C4-2B (cell line): ENCODE measurements around the gene LIX1.

Experiments
- ZFX ChIP-seq: fragments of 450-650 bp; IDR thresholded peaks from 2 replicates; pipeline ENCODE4 v1.6.1; 2017
- TF ChIP-seq, protein P1 (sequence below): fragments of 450-650 bp; conservative IDR thresholded peaks from 2 replicates; pipeline ENCODE4 v1.5.1; 2017; ENCODE audit warnings: mild to moderate bottlenecking

DNA sequence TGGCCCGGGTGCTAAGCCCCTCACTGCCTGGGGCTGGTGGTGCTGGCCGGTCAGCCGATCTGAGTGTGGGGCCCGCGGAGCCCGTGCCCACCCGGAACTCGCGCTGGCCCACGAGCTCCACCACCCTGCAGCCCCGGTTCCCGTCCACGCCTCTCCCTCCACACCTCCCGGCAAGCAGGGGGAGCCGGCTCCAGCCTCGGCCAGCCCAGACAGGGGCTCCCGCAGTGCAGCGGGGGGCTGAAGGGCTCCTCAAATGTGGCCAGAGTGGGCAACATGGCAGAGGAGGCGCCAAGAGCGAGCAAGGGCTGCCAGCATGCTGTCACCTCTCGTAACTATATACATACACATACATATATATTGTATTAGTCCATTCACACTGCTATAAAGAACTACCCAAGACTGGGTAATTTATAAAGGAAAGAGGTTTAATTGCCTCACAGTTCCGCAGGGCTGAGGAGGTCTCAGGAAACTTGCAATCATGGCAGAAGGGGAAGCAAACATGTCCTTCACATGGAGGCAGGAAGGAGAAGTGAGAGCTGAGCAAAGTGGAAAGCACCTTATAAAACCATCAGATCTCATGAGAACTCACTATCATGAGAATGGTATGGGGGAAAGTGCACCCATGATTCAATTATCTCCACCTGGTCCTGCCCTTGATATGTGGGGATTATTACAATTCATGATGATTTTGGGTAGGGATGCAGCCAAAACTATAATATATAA lies 56.8 kb downstream of the LIX1 start:
- TF ChIP-seq, protein P1, sequence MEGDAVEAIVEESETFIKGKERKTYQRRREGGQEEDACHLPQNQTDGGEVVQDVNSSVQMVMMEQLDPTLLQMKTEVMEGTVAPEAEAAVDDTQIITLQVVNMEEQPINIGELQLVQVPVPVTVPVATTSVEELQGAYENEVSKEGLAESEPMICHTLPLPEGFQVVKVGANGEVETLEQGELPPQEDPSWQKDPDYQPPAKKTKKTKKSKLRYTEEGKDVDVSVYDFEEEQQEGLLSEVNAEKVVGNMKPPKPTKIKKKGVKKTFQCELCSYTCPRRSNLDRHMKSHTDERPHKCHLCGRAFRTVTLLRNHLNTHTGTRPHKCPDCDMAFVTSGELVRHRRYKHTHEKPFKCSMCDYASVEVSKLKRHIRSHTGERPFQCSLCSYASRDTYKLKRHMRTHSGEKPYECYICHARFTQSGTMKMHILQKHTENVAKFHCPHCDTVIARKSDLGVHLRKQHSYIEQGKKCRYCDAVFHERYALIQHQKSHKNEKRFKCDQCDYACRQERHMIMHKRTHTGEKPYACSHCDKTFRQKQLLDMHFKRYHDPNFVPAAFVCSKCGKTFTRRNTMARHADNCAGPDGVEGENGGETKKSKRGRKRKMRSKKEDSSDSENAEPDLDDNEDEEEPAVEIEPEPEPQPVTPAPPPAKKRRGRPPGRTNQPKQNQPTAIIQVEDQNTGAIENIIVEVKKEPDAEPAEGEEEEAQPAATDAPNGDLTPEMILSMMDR: no peak
- TF ChIP-seq ZFX: no peak
